ENCODE measurements around the gene DBN1. TPM values are rescaled to one million over a fixed set of nuclear protein-coding genes. Genes with fewer than 3 reads are reported as not detected.

DBN1 gene
- total RNA-seq, 2 donors from 2014 or later: 322 to 383 TPM

GRCh38 chr5:177449140-177450061 lies 24.0 kb downstream of the DBN1 start:
- Mint-ChIP-seq H3K4me3 (no peak overlapping the region), H3K36me3 (ENCODE audit: low read depth) (no peaks in the 10 kb centered on the region), H3K4me1 (peaks cover 8% of the 10 kb centered on the region), H3K27ac (no peak overlapping the region), H3K9me3 (no peaks in the 10 kb centered on the region), H3K27me3 (ENCODE audit: insufficient read depth) (peaks cover 76% of the 10 kb centered on the region)
- Histone ChIP-seq H3K9me3 (ENCODE audit: control insufficient read depth, low read length) (no peaks in the 10 kb centered on the region), H3K27ac (ENCODE audit: low read depth, low read length) (no peak overlapping the region), H3K4me1 (ENCODE audit: control insufficient read depth, insufficient read depth, low read length) (peaks cover under 1% of the 10 kb centered on the region), H3K36me3 (ENCODE audit: control insufficient read depth, insufficient read depth, low read length) (peaks cover 5% of the 10 kb centered on the region), H3K4me3 (ENCODE audit: low read length) (no peak overlapping the region), H3K9ac (ENCODE audit: extremely low read depth, low read length, poor library complexity, severe bottlenecking) (no peak overlapping the region), H3K27me3 (ENCODE audit: control insufficient read depth, insufficient read depth, low read length, poor library complexity, severe bottlenecking) (peaks cover 16% of the 10 kb centered on the region)
- 89 to 92% methylated on average over 14 to 18 of the region's 18 CpGs for WGBS, 2 experiments (ENCODE audit: insufficient coverage in 1 of 2, insufficient read length in 1 of 2)
- no peak for TF ChIP-seq CTCF (conservative IDR thresholded peaks at IDR 0.05)
- DNase-seq: no peak

GRCh38 chr5:177448244-177448950 lies 25.0 kb downstream of the DBN1 start:
- no peaks in the 10 kb centered on the region for H3K9me3 ChIP-seq (ENCODE audit: control insufficient read depth, low read length)
- H3K36me3 ChIP-seq (ENCODE audit: control insufficient read depth, insufficient read depth, low read length): peaks cover 5% of the 10 kb centered on the region
- Mint-ChIP-seq H3K4me1 (peaks cover 8% of the 10 kb centered on the region), H3K27me3 (ENCODE audit: insufficient read depth) (peaks cover 72% of the 10 kb centered on the region), H3K9me3 (no peaks in the 10 kb centered on the region), H3K27ac (no peak overlapping the region), H3K36me3 (ENCODE audit: low read depth) (no peaks in the 10 kb centered on the region), H3K4me3 (peak overlapping the region; percentile 47)
- peaks cover 13% of the 10 kb centered on the region for H3K27me3 ChIP-seq (ENCODE audit: control insufficient read depth, insufficient read depth, low read length, poor library complexity, severe bottlenecking)
- H3K9ac ChIP-seq (ENCODE audit: extremely low read depth, low read length, poor library complexity, severe bottlenecking): no peak overlapping the region
- no peak for TF ChIP-seq CTCF (conservative IDR thresholded peaks at IDR 0.05)
- peaks cover 3% of the 10 kb centered on the region for H3K4me1 ChIP-seq (ENCODE audit: control insufficient read depth, insufficient read depth, low read length)
- WGBS, 2 experiments (ENCODE audit: insufficient coverage in 1 of 2, insufficient read length in 1 of 2): 87 to 95% methylated on average over 3 to 6 of the region's 6 CpGs
- no peak overlapping the region for H3K4me3 ChIP-seq (ENCODE audit: low read length)
- peak overlapping the region; percentile 91 for H3K27ac ChIP-seq (ENCODE audit: low read depth, low read length)
- DNase-seq: no peak

GRCh38 chr5:177447611-177448243 lies 25.7 kb downstream of the DBN1 start:
- no peak overlapping the region for H3K9ac ChIP-seq (ENCODE audit: extremely low read depth, low read length, poor library complexity, severe bottlenecking)
- H3K27ac Mint-ChIP-seq: no peak overlapping the region
- H3K36me3 Mint-ChIP-seq (ENCODE audit: low read depth): no peaks in the 10 kb centered on the region

More at GRCh38 chr5:177447611-177448243, 25.7 kb downstream of the DBN1 start:
- H3K4me3 ChIP-seq (ENCODE audit: low read length): peak overlapping the region; percentile 67
- no peaks in the 10 kb centered on the region for H3K9me3 ChIP-seq (ENCODE audit: control insufficient read depth, low read length)
- WGBS, 2 experiments (ENCODE audit: insufficient coverage in 1 of 2, insufficient read length in 1 of 2): 29 to 42% methylated on average over 8 to 23 of the region's 23 CpGs
- H3K4me1 Mint-ChIP-seq: peaks cover 8% of the 10 kb centered on the region
- no peak for TF ChIP-seq CTCF (conservative IDR thresholded peaks at IDR 0.05)
- DNase-seq: peak; percentile 92
- H3K4me3 Mint-ChIP-seq: peak overlapping the region; percentile 47
- peaks cover 13% of the 10 kb centered on the region for H3K27me3 ChIP-seq (ENCODE audit: control insufficient read depth, insufficient read depth, low read length, poor library complexity, severe bottlenecking)
- H3K9me3 Mint-ChIP-seq: no peaks in the 10 kb centered on the region
- H3K4me1 ChIP-seq (ENCODE audit: control insufficient read depth, insufficient read depth, low read length): peaks cover 3% of the 10 kb centered on the region
- peaks cover 5% of the 10 kb centered on the region for H3K36me3 ChIP-seq (ENCODE audit: control insufficient read depth, insufficient read depth, low read length)
- H3K27ac ChIP-seq (ENCODE audit: low read depth, low read length): peak overlapping the region; percentile 91
- H3K27me3 Mint-ChIP-seq (ENCODE audit: insufficient read depth): peaks cover 65% of the 10 kb centered on the region
